GM06990 (cell line): ENCODE results near the gene CYP26C1.

ENCODE experiments used
- DNase-seq: peaks from one replicate; pipeline ENCODE4 v3.0.0-alpha.2; 2011; ENCODE audit not compliant: insufficient read length; ENCODE audit errors: extremely low read depth
- H3K27me3 ChIP-seq: replicated peaks from 2 replicates; pipeline ENCODE4 v1.6.0; 2011; ENCODE audit warnings: low read length; ENCODE audit not compliant: control insufficient read depth, insufficient read depth
- H3K36me3 ChIP-seq: 2 replicates; pipeline ENCODE4 v1.5.1; 2011; ENCODE audit warnings: low read length; ENCODE audit not compliant: control insufficient read depth, insufficient read depth
- H3K4me3 ChIP-seq: replicated peaks from 2 replicates; pipeline ENCODE4 v1.5.1; 2011; ENCODE audit warnings: low read depth, mild to moderate bottlenecking, control low read depth, low read length
- CTCF ChIP-seq: IDR thresholded peaks from 2 replicates; pipeline ENCODE4 v1.5.1; 2011; ENCODE audit warnings: low read length, control low read depth, mild to moderate bottlenecking, inconsistent platforms; ENCODE audit not compliant: insufficient read depth, poor library complexity, severe bottlenecking

The CYP26C1 gene

GRCh38 chr10:93039721-93040120 lies 20.9 kb upstream of the CYP26C1 start:
- no peaks in the 10 kb centered on the region for H3K36me3 ChIP-seq
- no peak for DNase-seq

GRCh38 chr10:93054486-93054885 lies 6.1 kb upstream of the CYP26C1 start:
- Histone ChIP-seq H3K36me3 (no peaks in the 10 kb centered on the region), H3K4me3 (no peak overlapping the region), H3K27me3 (no peaks in the 10 kb centered on the region)
- no peak for TF ChIP-seq CTCF
- DNase-seq, result no peak

More at GRCh38 chr10:93039721-93040120, 20.9 kb upstream of the CYP26C1 start:
- H3K4me3 ChIP-seq, result no peak overlapping the region
- TF ChIP-seq CTCF, result peak; percentile 49
- no peaks in the 10 kb centered on the region for H3K27me3 ChIP-seq

- Histone ChIP-seq H3K36me3 (no peaks in the 10 kb centered on the region), H3K4me3 (no peak overlapping the region), H3K27me3 (no peaks in the 10 kb centered on the region)
- TF ChIP-seq CTCF, result no peak
- DNase-seq, result no peak
These were observed 2.5 kb upstream of the CYP26C1 start for GRCh38 chr10:93058139-93058538.

- DNase-seq, result no peak
- Histone ChIP-seq H3K36me3 (no peaks in the 10 kb centered on the region), H3K4me3 (no peak overlapping the region), H3K27me3 (peaks cover 2% of the 10 kb centered on the region)
- TF ChIP-seq CTCF, result no peak
These were observed 442 bp downstream of the CYP26C1 start for GRCh38 chr10:93060887-93061593.

- DNase-seq, result no peak
- peaks cover 4% of the 10 kb centered on the region for H3K27me3 ChIP-seq
- H3K36me3 ChIP-seq, result no peaks in the 10 kb centered on the region
- H3K4me3 ChIP-seq, result no peak overlapping the region; the same call in 1 of the 2 replicates
- TF ChIP-seq CTCF, result no peak
These were observed 1.3 kb downstream of the CYP26C1 start for GRCh38 chr10:93061594-93062513.
